ENCODE results near the gene SPHK2. TPM values are rescaled to one million over a fixed set of nuclear protein-coding genes. Genes with fewer than 3 reads are reported as not detected.
"Not testable (repeated sequence)": the region's sequence is repeated elsewhere in the genome, so short reads cannot be mapped to it uniquely, and the experiment has no call there.

SPHK2 gene
- total RNA-seq, 4 donors from 2014 or later = 17.1 to 45.4 (median 31.4) TPM

- WGBS, 2 donors = 76 to 80% methylated on average over 4 of the region's 4 CpGs
- DNase-seq = no peak
- H3K27ac ChIP-seq = no peak overlapping the region
- peaks cover 6 to 7% of the 10 kb centered on the region in 2 donors for H3K4me1 ChIP-seq
- no peaks in the 10 kb centered on the region for H3K27me3 ChIP-seq
- H3K36me3 ChIP-seq = no peaks in the 10 kb centered on the region
- intact Hi-C loops (cut with DNase I) = loop anchor here (5.0 kb wide), 1 partner anchor 34 kb away; no protein-coding TSS in a partner anchor
- no peaks in the 10 kb centered on the region for H3K9me3 ChIP-seq
- H3K4me3 ChIP-seq (replicated peaks in 1 of 3) = no peak overlapping the region
- TF ChIP-seq CTCF (IDR thresholded peaks at IDR 0.05) (no peak), POLR2A (IDR thresholded peaks at IDR 0.05) (no peak)
Observed at GRCh38 chr19:48678201-48678600, 58.9 kb downstream of the SPHK2 start.

GRCh38 chr19:48680006-48680405 lies 60.7 kb downstream of the SPHK2 start:
- H3K27me3 ChIP-seq; H3K4me3 ChIP-seq (replicated peaks in 1 of 3); H3K4me1 ChIP-seq; H3K9me3 ChIP-seq; H3K36me3 ChIP-seq; DNase-seq; H3K27ac ChIP-seq; intact Hi-C loops (cut with DNase I): not testable (repeated sequence)
- WGBS, 2 donors = 94 to 95% methylated on average over 16 to 19 of the region's 19 CpGs

Other genes starting within 250 kb of the SPHK2 start
- gene KDELR1, start 228.0 kb upstream of the SPHK2 start, total RNA-seq = 100 to 1,000 TPM; 121 to 160 (median 141) TPM
- gene GRIN2D, start 225.8 kb upstream of the SPHK2 start, total RNA-seq = 1 to 10 TPM in 1 of 4 donors, under 1 TPM in 3; 0.56 to 2.2 (median 0.84) TPM
- 10 to 100 TPM; 22.4 to 40.5 (median 29.1) TPM for gene GRWD1, start 173.5 kb upstream of the SPHK2 start, total RNA-seq
- 1 to 10 TPM; 1.2 to 1.9 (median 1.4) TPM for gene KCNJ14, start 163.9 kb upstream of the SPHK2 start, total RNA-seq
- 100 to 1,000 TPM in 2 of 4 donors, 10 to 100 TPM in 2; 91.6 to 232 (median 139) TPM for gene CYTH2, start 150.1 kb upstream of the SPHK2 start, total RNA-seq
- gene LMTK3, start 107.7 kb upstream of the SPHK2 start, total RNA-seq = 1 to 10 TPM; 3.0 to 7.1 (median 4.6) TPM
- gene SULT2B1, start 67.3 kb upstream of the SPHK2 start, total RNA-seq = under 1 TPM in 3 of 4 donors, not detected in 1; 0.54 to 0.88 (median 0.78) TPM
- gene SPACA4, start 12.8 kb upstream of the SPHK2 start, total RNA-seq = under 1 TPM in 1 of 4 donors, not detected in 3; 0.67 TPM
- gene FAM83E, start 4.4 kb upstream of the SPHK2 start, total RNA-seq = not detected
- gene RPL18, start 328 bp upstream of the SPHK2 start, total RNA-seq = 1,000 to 10,000 TPM; 1,845 to 2,426 (median 1,951) TPM
- gene DBP, start 17.9 kb downstream of the SPHK2 start, total RNA-seq = 10 to 100 TPM; 18.9 to 32.8 (median 25.1) TPM
- gene CA11, start 26.7 kb downstream of the SPHK2 start, total RNA-seq = 10 to 100 TPM in 1 of 4 donors, 1 to 10 TPM in 3; 4.6 to 13.4 (median 6.3) TPM
- gene NTN5, start 53.5 kb downstream of the SPHK2 start, total RNA-seq = 1 to 10 TPM in 1 of 4 donors, under 1 TPM in 2, not detected in 1; 0.45 to 1.2 (median 0.78) TPM
- gene FUT2, start 76.5 kb downstream of the SPHK2 start, total RNA-seq = 1 to 10 TPM in 1 of 4 donors, under 1 TPM in 1, not detected in 2; 0.27 to 1.3 TPM
- under 1 TPM in 3 of 4 donors, not detected in 1; 0.29 to 0.67 (median 0.54) TPM for gene MAMSTR, start 100.2 kb downstream of the SPHK2 start, total RNA-seq
- 10 to 100 TPM in 2 of 4 donors, 1 to 10 TPM in 2; 9.7 to 25.8 (median 14.0) TPM for gene RASIP1, start 121.1 kb downstream of the SPHK2 start, total RNA-seq
- 1 to 10 TPM in 2 of 4 donors, not detected in 2; 1.1 TPM for gene IZUMO1, start 127.4 kb downstream of the SPHK2 start, total RNA-seq
- gene FUT1, start 133.1 kb downstream of the SPHK2 start, total RNA-seq = 1 to 10 TPM; 1.7 to 3.0 (median 2.0) TPM
- not detected for gene FGF21, start 136.0 kb downstream of the SPHK2 start, total RNA-seq
- gene BCAT2, start 191.5 kb downstream of the SPHK2 start, total RNA-seq = 10 to 100 TPM; 35.4 to 52.8 (median 45.9) TPM
- 10 to 100 TPM; 11.9 to 46.8 (median 22.2) TPM for gene HSD17B14, start 217.0 kb downstream of the SPHK2 start, total RNA-seq
- gene PLEKHA4, start 249.1 kb downstream of the SPHK2 start, total RNA-seq = 10 to 100 TPM; 15.2 to 21.8 (median 19.0) TPM